ENCODE results near the gene GRM7.

GRCh38 chr3:7215706-7216105 is 354.8 kb downstream of the GRM7 start:
- TF ChIP-seq CTCF (conservative IDR thresholded peaks at IDR 0.05 in 1 of 2, IDR thresholded peaks at IDR 0.05 in 1 of 2; ENCODE audit: low read depth in 1 of 2, low read length in 2 of 2) (no peak), EZH2 (IDR thresholded peaks at IDR 0.05; ENCODE audit: low read length, missing control alignments) (no peak)
